Loucy (cell line): ENCODE data around the gene DNAJB12.
A peak's percentile ranks its signal among the peaks of the same experiment; 100 is the strongest.

Experiments
- H2AFZ ChIP-seq: fragments of 200-600 bp; sonication (generic); 2 replicates; pipeline ENCODE4 v1.6.0; 2016; ENCODE audit warnings: antibody characterized with exemption, mild to moderate bottlenecking, low read length, moderate library complexity
- H3F3A ChIP-seq: fragments of 200-600 bp; 2 replicates; pipeline ENCODE4 v1.6.0; 2016; ENCODE audit warnings: antibody characterized with exemption, low read depth, mild to moderate bottlenecking
- H3K27me3 ChIP-seq: fragments of 200-600 bp; sonication (generic); 2 replicates; pipeline ENCODE4 v1.6.1; 2014; ENCODE audit warnings: low read length, mild to moderate bottlenecking; ENCODE audit not compliant: insufficient read depth, poor library complexity, severe bottlenecking
- H3K36me3 ChIP-seq: fragments of 200-600 bp; sonication (generic); 2 replicates; pipeline ENCODE4 v1.6.1; 2016; ENCODE audit warnings: low read length; ENCODE audit not compliant: insufficient read depth
- H3K4me1 ChIP-seq: fragments of 200-600 bp; sonication (generic); 2 replicates; pipeline ENCODE4 v1.5.1; 2014; ENCODE audit warnings: low read length, mild to moderate bottlenecking; ENCODE audit not compliant: insufficient read depth, poor library complexity, severe bottlenecking
- H3K4me2 ChIP-seq: fragments of 200-600 bp; sonication (generic); 2 replicates; pipeline ENCODE4 v1.6.0; 2014; ENCODE audit warnings: antibody characterized with exemption, low read length, low read depth, mild to moderate bottlenecking; ENCODE audit not compliant: poor library complexity, severe bottlenecking
- H3K4me3 ChIP-seq: fragments of 200-600 bp; sonication (generic); 2 replicates; pipeline ENCODE4 v1.5.1; 2014; ENCODE audit warnings: low read length, mild to moderate bottlenecking, mixed read lengths; ENCODE audit not compliant: poor library complexity, severe bottlenecking
- H3K79me2 ChIP-seq: fragments of 200-600 bp; sonication (generic); 2 replicates; pipeline ENCODE4 v1.6.1; 2014; ENCODE audit warnings: low read length; ENCODE audit not compliant: insufficient read depth
- H3K9ac ChIP-seq: fragments of 200-600 bp; sonication (generic); 2 replicates; pipeline ENCODE4 v1.6.0; 2014; ENCODE audit warnings: mild to moderate bottlenecking, low read depth, low read length, moderate library complexity; ENCODE audit not compliant: poor library complexity, severe bottlenecking
- H3K9me2 ChIP-seq: fragments of 200-600 bp; sonication (generic); replicated peaks from 2 replicates; pipeline ENCODE4 v1.6.1; 2016; ENCODE audit warnings: low read depth, low read length, mixed read lengths
- H3K9me3 ChIP-seq: fragments of 200-600 bp; sonication (generic); 2 replicates; pipeline ENCODE4 v1.6.1; 2014; ENCODE audit warnings: mild to moderate bottlenecking, antibody characterized with exemption, low read length, low read depth; ENCODE audit not compliant: insufficient read depth
- H4K20me1 ChIP-seq: fragments of 200-600 bp; sonication (generic); 2 replicates; pipeline ENCODE4 v1.6.0; 2014; ENCODE audit warnings: antibody characterized with exemption, low read length, mild to moderate bottlenecking; ENCODE audit not compliant: insufficient read depth, poor library complexity, severe bottlenecking
- CTCF ChIP-seq: fragments of 200-600 bp; sonication (generic); conservative IDR thresholded peaks from 2 replicates; pipeline ENCODE4 v1.5.1; 2014; ENCODE audit warnings: mild to moderate bottlenecking, antibody characterized with exemption, low read length
- EZH2phosphoT487 ChIP-seq: fragments of 200-600 bp; IDR thresholded peaks from 2 replicates; pipeline ENCODE4 v1.6.1; 2018; ENCODE audit warnings: antibody characterized with exemption, mild to moderate bottlenecking, moderate library complexity, borderline replicate concordance

The DNAJB12 gene

GRCh38 chr10:72364239-72364777 lies 9.6 kb upstream of the DNAJB12 start:
- Histone ChIP-seq H3K9me3 (no peaks in the 10 kb centered on the region), H3K9ac (peak overlapping the region; percentile 51), H3K4me1 (peaks cover 8% of the 10 kb centered on the region), H3K9me2 (no peaks in the 10 kb centered on the region), H2AFZ (peak overlapping the region; percentile 70), H3K4me3 (peak overlapping the region; percentile 7), H3K79me2 (no peaks in the 10 kb centered on the region), H3K4me2 (peak overlapping the region; percentile 51), H4K20me1 (no peaks in the 10 kb centered on the region), H3K36me3 (peaks cover 17% of the 10 kb centered on the region; the same call in 1 of the 2 replicates), H3K27me3 (no peaks in the 10 kb centered on the region), H3F3A (no peaks in the 10 kb centered on the region)
- TF ChIP-seq CTCF, result peak; percentile 94
- TF ChIP-seq EZH2phosphoT487, result no peak

- Histone ChIP-seq H3K27me3 (no peaks in the 10 kb centered on the region), H3K4me2 (no peak overlapping the region), H2AFZ (no peak overlapping the region), H3K79me2 (peaks cover 23% of the 10 kb centered on the region), H3F3A (no peaks in the 10 kb centered on the region), H3K4me1 (peaks cover 21% of the 10 kb centered on the region), H3K36me3 (no peaks in the 10 kb centered on the region), H3K9ac (no peak overlapping the region), H3K4me3 (no peak overlapping the region), H3K9me3 (no peaks in the 10 kb centered on the region), H4K20me1 (peaks cover 23% of the 10 kb centered on the region), H3K9me2 (no peaks in the 10 kb centered on the region)
- TF ChIP-seq EZH2phosphoT487, result no peak
- no peak for TF ChIP-seq CTCF
These were observed 2.3 kb upstream of the DNAJB12 start for GRCh38 chr10:72356987-72357386.

- Histone ChIP-seq H3K4me3 (no peak overlapping the region), H3K4me1 (peaks cover 22% of the 10 kb centered on the region), H3K4me2 (no peak overlapping the region), H3K9me2 (no peaks in the 10 kb centered on the region), H3K27me3 (no peaks in the 10 kb centered on the region), H2AFZ (no peak overlapping the region), H3F3A (no peaks in the 10 kb centered on the region), H4K20me1 (peaks cover 23% of the 10 kb centered on the region), H3K9ac (no peak overlapping the region), H3K79me2 (peaks cover 32% of the 10 kb centered on the region), H3K36me3 (no peaks in the 10 kb centered on the region), H3K9me3 (no peaks in the 10 kb centered on the region)
- TF ChIP-seq CTCF (no peak), EZH2phosphoT487 (no peak)
These were observed 1.4 kb upstream of the DNAJB12 start for GRCh38 chr10:72356115-72356514.
